GM10248 (cell line): ENCODE results near the gene GPR34.

Experiments
- CTCF ChIA-PET: fragments of 300-600 bp; sonication (Branson Sonifier 250); formaldehyde crosslinking; extraction: SDS; loops from one replicate; lab custom pipeline; 2021; ENCODE audit warnings: antibody characterized with exemption; lab: Yijun Ruan, JAX
- POLR2A ChIA-PET: fragments of 350-650 bp; sonication (Branson Sonifier 250); formaldehyde crosslinking; extraction: SDS; loops from one replicate; lab custom pipeline; 2020; ENCODE audit warnings: antibody characterized with exemption; lab: Yijun Ruan, JAX
- DNase-seq: peaks from one replicate; pipeline ENCODE4 v3.0.0; 2012; ENCODE audit errors: extremely low spot score
- CTCF ChIP-seq: IDR thresholded peaks from 2 replicates; pipeline ENCODE4 v1.5.1; 2012; ENCODE audit warnings: mild to moderate bottlenecking, low read depth; ENCODE audit errors: extremely low read depth, missing control alignments, control extremely low read depth

The GPR34 gene

GRCh38 chrX:41720125-41720779, 31.5 kb downstream of the GPR34 start:
- ChIA-PET CTCF (no interaction called here), POLR2A (no interaction called here)
- DNase-seq = peak; percentile 18
- TF ChIP-seq CTCF = no peak

- ChIA-PET CTCF (no interaction called here), POLR2A (no interaction called here)
- TF ChIP-seq CTCF = no peak
Observed at GRCh38 chrX:41721590-41721989, 32.8 kb downstream of the GPR34 start.

GRCh38 chrX:41722214-41722613, 33.4 kb downstream of the GPR34 start:
- ChIA-PET POLR2A (no interaction called here), CTCF (no interaction called here)
- no peak for TF ChIP-seq CTCF

More at GRCh38 chrX:41721590-41721989, 32.8 kb downstream of the GPR34 start:
- DNase-seq = no peak

GRCh38 chrX:41722816-41723618, 34.2 kb downstream of the GPR34 start:
- DNase-seq = no peak
- ChIA-PET POLR2A (no interaction called here), CTCF (no interaction called here)
- TF ChIP-seq CTCF = no peak

More at GRCh38 chrX:41722214-41722613, 33.4 kb downstream of the GPR34 start:
- no peak for DNase-seq

GRCh38 chrX:41723826-41724225, 35.1 kb downstream of the GPR34 start, which contains the start of gene GPR82:
GPR82 (plus strand) TSS chrX:41724181; CDS start chrX:41727027, 2,846 bp downstream.
- POLR2A ChIA-PET = no interaction called here
- TF ChIP-seq CTCF = no peak
- CTCF ChIA-PET = no interaction called here
- no peak for DNase-seq

GRCh38 chrX:41728125-41728524, 39.4 kb downstream of the GPR34 start:
- DNase-seq = no peak
- TF ChIP-seq CTCF = no peak
- POLR2A ChIA-PET = no interaction called here
- CTCF ChIA-PET = no interaction called here
